HEK293 (cell line): ENCODE measurements around the gene GATM.

Experiments used
- SETDB1 ChIP-seq: IDR thresholded peaks from one replicate; pipeline ENCODE4 v1.6.1; 2017; ENCODE audit warnings: mild to moderate bottlenecking, low read length, moderate library complexity, mixed read lengths; ENCODE audit not compliant: insufficient read length
- ZNF175 ChIP-seq: fragments of 450-650 bp; formaldehyde crosslinking; IDR thresholded peaks from 2 replicates; pipeline ENCODE4 v1.5.1; 2016; ENCODE audit warnings: missing biosample characterization, missing genetic modification characterization
- ZNF76 ChIP-seq: fragments of 450-650 bp; formaldehyde crosslinking; IDR thresholded peaks from 2 replicates; pipeline ENCODE4; 2016; ENCODE audit warnings: low read depth, missing biosample characterization, missing genetic modification characterization, borderline replicate concordance
- TF ChIP-seq, protein P1 (sequence below): fragments of 450-650 bp; formaldehyde crosslinking; IDR thresholded peaks from 2 replicates; pipeline ENCODE4 v1.5.1; 2016; ENCODE audit warnings: missing biosample characterization, missing genetic modification characterization, borderline replicate concordance
- TF ChIP-seq, protein P2 (sequence below): fragments of 450-650 bp; formaldehyde crosslinking; optimal IDR thresholded peaks from 2 replicates; pipeline ENCODE3; 2016; ENCODE audit warnings: missing biosample characterization, mild to moderate bottlenecking, missing genetic modification characterization
- TF ChIP-seq, protein P3 (sequence below): fragments of 450-650 bp; formaldehyde crosslinking; IDR thresholded peaks from 2 replicates; pipeline ENCODE4 v1.5.1; 2016; ENCODE audit warnings: missing biosample characterization, missing genetic modification characterization

DNA sequence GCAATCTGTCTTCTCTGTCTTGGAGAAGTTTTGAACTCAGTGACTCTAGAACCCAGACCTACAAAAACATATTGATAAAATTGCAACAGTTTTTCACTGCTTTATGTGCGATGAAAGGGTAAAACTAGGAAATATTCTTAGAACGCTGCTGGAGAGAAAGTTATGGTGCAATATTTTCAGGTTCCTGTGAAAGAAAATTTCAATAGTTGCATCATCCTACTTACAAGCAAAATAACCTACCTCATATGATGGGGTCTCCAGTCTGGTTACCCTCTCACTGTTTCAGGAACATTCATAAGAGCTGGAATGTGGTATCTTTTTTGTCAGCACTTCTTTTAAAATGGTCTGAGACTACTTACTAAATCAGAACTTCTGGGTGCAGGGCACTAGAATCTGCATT lies 27.1 kb downstream of the GATM start:
- TF ChIP-seq ZNF175 (tag by site-specific recombination) (no peak), ZNF76 (tag by site-specific recombination) (no peak), SETDB1 (no peak)
- TF ChIP-seq, protein P1, sequence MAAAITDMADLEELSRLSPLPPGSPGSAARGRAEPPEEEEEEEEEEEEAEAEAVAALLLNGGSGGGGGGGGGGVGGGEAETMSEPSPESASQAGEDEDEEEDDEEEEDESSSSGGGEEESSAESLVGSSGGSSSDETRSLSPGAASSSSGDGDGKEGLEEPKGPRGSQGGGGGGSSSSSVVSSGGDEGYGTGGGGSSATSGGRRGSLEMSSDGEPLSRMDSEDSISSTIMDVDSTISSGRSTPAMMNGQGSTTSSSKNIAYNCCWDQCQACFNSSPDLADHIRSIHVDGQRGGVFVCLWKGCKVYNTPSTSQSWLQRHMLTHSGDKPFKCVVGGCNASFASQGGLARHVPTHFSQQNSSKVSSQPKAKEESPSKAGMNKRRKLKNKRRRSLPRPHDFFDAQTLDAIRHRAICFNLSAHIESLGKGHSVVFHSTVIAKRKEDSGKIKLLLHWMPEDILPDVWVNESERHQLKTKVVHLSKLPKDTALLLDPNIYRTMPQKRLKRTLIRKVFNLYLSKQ (tag by site-specific recombination): no peak
- TF ChIP-seq, protein P2, sequence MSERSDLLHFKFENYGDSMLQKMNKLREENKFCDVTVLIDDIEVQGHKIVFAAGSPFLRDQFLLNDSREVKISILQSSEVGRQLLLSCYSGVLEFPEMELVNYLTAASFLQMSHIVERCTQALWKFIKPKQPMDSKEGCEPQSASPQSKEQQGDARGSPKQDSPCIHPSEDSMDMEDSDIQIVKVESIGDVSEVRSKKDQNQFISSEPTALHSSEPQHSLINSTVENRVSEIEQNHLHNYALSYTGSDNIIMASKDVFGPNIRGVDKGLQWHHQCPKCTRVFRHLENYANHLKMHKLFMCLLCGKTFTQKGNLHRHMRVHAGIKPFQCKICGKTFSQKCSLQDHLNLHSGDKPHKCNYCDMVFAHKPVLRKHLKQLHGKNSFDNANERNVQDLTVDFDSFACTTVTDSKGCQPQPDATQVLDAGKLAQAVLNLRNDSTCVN (tag by site-specific recombination): no peak
- TF ChIP-seq, protein P3, sequence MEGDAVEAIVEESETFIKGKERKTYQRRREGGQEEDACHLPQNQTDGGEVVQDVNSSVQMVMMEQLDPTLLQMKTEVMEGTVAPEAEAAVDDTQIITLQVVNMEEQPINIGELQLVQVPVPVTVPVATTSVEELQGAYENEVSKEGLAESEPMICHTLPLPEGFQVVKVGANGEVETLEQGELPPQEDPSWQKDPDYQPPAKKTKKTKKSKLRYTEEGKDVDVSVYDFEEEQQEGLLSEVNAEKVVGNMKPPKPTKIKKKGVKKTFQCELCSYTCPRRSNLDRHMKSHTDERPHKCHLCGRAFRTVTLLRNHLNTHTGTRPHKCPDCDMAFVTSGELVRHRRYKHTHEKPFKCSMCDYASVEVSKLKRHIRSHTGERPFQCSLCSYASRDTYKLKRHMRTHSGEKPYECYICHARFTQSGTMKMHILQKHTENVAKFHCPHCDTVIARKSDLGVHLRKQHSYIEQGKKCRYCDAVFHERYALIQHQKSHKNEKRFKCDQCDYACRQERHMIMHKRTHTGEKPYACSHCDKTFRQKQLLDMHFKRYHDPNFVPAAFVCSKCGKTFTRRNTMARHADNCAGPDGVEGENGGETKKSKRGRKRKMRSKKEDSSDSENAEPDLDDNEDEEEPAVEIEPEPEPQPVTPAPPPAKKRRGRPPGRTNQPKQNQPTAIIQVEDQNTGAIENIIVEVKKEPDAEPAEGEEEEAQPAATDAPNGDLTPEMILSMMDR (tag by site-specific recombination): no peak
